SK-N-SH treated with all-trans-retinoic acid at 6 μM for 48 hours (cell line): Measurements from ENCODE around the gene SLC35G6.

ENCODE experiments used
- ATAC-seq: fragments of 200-7000 bp; cut with Tn5 transposase; 3 replicates; pipeline ENCODE4 v1.9.1; 2020; ENCODE audit warnings: mild to moderate bottlenecking, moderate library complexity
- BACH2 ChIP-seq: fragments of 250-450 bp; sonication (Bioruptor Pico); IDR thresholded peaks from 2 replicates; pipeline ENCODE4 v1.9.0; 2021; ENCODE audit warnings: mild to moderate bottlenecking, borderline replicate concordance
- CREB5 ChIP-seq: fragments of 250-450 bp; sonication (Bioruptor Pico); IDR thresholded peaks from 2 replicates; pipeline ENCODE4 v1.5.1; 2020; ENCODE audit warnings: low read depth, mild to moderate bottlenecking, moderate library complexity
- CSDC2 ChIP-seq: fragments of 250-450 bp; sonication (Bioruptor Pico); IDR thresholded peaks from 2 replicates; pipeline ENCODE4 v1.5.0; 2020; ENCODE audit warnings: mild to moderate bottlenecking, moderate library complexity
- ESRRG ChIP-seq: fragments of 250-450 bp; sonication (Bioruptor Pico); IDR thresholded peaks from 2 replicates; pipeline ENCODE4 v1.6.1; 2021; ENCODE audit warnings: mild to moderate bottlenecking
- GLIS3 ChIP-seq: fragments of 250-450 bp; sonication (Bioruptor Pico); IDR thresholded peaks from 2 replicates; pipeline ENCODE4 v1.5.0; 2020; ENCODE audit warnings: mild to moderate bottlenecking, moderate library complexity
- ISL1 ChIP-seq: fragments of 250-450 bp; sonication (Bioruptor Pico); IDR thresholded peaks from 2 replicates; pipeline ENCODE4 v2.1.2; 2022; ENCODE audit warnings: mild to moderate bottlenecking, moderate library complexity
- OSR1 ChIP-seq: fragments of 250-450 bp; sonication (Bioruptor Pico); IDR thresholded peaks from 2 replicates; pipeline ENCODE4 v1.8.0; 2022; ENCODE audit warnings: moderate library complexity, mild to moderate bottlenecking, inconsistent platforms
- POU6F1 ChIP-seq: fragments of 250-450 bp; sonication (Bioruptor Pico); IDR thresholded peaks from 2 replicates; pipeline ENCODE4 v1.8.0; 2021; ENCODE audit warnings: low read depth, mild to moderate bottlenecking, moderate library complexity, borderline replicate concordance
- PPARA ChIP-seq: fragments of 250-450 bp; sonication (Bioruptor Pico); IDR thresholded peaks from 2 replicates; pipeline ENCODE4 v1.5.0; 2020; ENCODE audit warnings: mild to moderate bottlenecking, borderline replicate concordance
- RARB ChIP-seq: fragments of 250-450 bp; sonication (Bioruptor Pico); IDR thresholded peaks from 2 replicates; pipeline ENCODE4 v1.8.0; 2021; ENCODE audit warnings: mild to moderate bottlenecking, moderate library complexity
- SNAI2 ChIP-seq: fragments of 250-450 bp; sonication (Bioruptor Pico); IDR thresholded peaks from 2 replicates; pipeline ENCODE4 v1.5.0; 2020; ENCODE audit warnings: mild to moderate bottlenecking, moderate library complexity
- TCF4 ChIP-seq: fragments of 250-450 bp; sonication (Bioruptor Pico); IDR thresholded peaks from 2 replicates; pipeline ENCODE4 v1.8.0; 2021; ENCODE audit warnings: mild to moderate bottlenecking, moderate library complexity, borderline replicate concordance
- TOX ChIP-seq: fragments of 250-450 bp; sonication (Bioruptor Pico); IDR thresholded peaks from 2 replicates; pipeline ENCODE4 v1.8.0; 2021; ENCODE audit warnings: mild to moderate bottlenecking, moderate library complexity, borderline replicate concordance
- ZC3H10 ChIP-seq: fragments of 250-450 bp; sonication (Bioruptor Pico); IDR thresholded peaks from 2 replicates; pipeline ENCODE4 v1.5.1; 2021; ENCODE audit warnings: mild to moderate bottlenecking, moderate library complexity
- ZFP3 ChIP-seq: fragments of 250-450 bp; sonication (Bioruptor Pico); IDR thresholded peaks from 2 replicates; pipeline ENCODE4 v1.5.0; 2020; ENCODE audit warnings: mild to moderate bottlenecking, moderate library complexity
- ZFP30 ChIP-seq: fragments of 450-650 bp; formaldehyde crosslinking; IDR thresholded peaks from 2 replicates; pipeline ENCODE4 v1.5.0; 2022; ENCODE audit warnings: mild to moderate bottlenecking, moderate library complexity
- ZNF70 ChIP-seq: fragments of 450-650 bp; formaldehyde crosslinking; IDR thresholded peaks from 2 replicates; pipeline ENCODE4 v1.5.0; 2020; ENCODE audit warnings: mild to moderate bottlenecking, moderate library complexity
- ZNF8 ChIP-seq: fragments of 450-650 bp; formaldehyde crosslinking; IDR thresholded peaks from 2 replicates; pipeline ENCODE4 v1.5.0; 2020; ENCODE audit warnings: mild to moderate bottlenecking, moderate library complexity
- TF ChIP-seq, protein P1 (sequence below): fragments of 250-450 bp; sonication (Bioruptor Pico); IDR thresholded peaks from 2 replicates; pipeline ENCODE4 v1.5.0; 2020; ENCODE audit warnings: mild to moderate bottlenecking, moderate library complexity
- TF ChIP-seq, protein P2 (sequence below): fragments of 250-450 bp; sonication (Bioruptor Pico); IDR thresholded peaks from 2 replicates; pipeline ENCODE4 v1.5.1; 2021; ENCODE audit warnings: mild to moderate bottlenecking, moderate library complexity
- TF ChIP-seq, protein P3 (sequence below): fragments of 250-450 bp; sonication (Bioruptor Pico); IDR thresholded peaks from 2 replicates; pipeline ENCODE4 v1.8.0; 2020; ENCODE audit warnings: mild to moderate bottlenecking, moderate library complexity, borderline replicate concordance

Gene SLC35G6

DNA sequence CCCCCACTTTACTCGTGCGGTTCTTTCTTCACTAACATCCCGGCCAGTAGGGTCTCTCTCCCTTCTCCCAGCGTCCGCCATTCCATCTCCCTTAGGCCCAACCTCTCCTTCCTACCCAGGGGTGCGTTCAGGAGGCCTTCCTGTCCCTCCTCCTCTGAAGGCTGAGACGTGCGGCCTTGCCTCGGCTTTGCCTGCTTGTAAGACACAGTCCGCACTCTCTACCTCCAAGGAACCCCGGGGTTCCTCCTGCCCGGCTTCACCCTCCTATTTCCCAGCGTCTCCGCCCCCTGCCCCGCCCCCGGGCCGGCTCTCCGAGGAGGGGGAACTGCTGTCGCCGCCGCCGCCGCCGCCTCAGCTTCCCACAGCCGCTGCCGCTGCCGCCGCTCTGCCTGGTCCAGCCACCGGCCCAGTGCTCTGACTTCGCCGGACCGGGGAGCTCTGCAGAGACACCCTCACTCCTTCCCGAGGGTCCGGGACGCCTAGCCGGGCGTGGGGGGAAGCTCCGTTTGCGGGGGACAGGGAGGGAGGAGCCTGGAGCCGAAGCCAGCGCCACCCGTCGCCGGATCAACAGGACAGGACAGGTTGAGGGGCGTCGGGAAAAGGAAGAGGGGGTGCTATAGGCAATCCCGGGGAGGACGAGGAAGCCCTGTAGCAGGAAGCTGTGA lies 43.2 kb upstream of the SLC35G6 start:
- TF ChIP-seq TCF4 (no peak), TOX (CRISPR knock-in tag) (no peak), BACH2 (CRISPR knock-in tag) (no peak), ZC3H10 (no peak), ZNF8 (CRISPR knock-in tag) (no peak), GLIS3 (CRISPR knock-in tag) (no peak), RARB (CRISPR knock-in tag) (no peak), PPARA (CRISPR knock-in tag) (no peak), SNAI2 (CRISPR knock-in tag) (no peak), POU6F1 (CRISPR knock-in tag) (no peak), OSR1 (no peak), CSDC2 (no peak), ZNF70 (CRISPR knock-in tag) (no peak), ESRRG (CRISPR knock-in tag) (no peak)
- TF ChIP-seq, protein P1, sequence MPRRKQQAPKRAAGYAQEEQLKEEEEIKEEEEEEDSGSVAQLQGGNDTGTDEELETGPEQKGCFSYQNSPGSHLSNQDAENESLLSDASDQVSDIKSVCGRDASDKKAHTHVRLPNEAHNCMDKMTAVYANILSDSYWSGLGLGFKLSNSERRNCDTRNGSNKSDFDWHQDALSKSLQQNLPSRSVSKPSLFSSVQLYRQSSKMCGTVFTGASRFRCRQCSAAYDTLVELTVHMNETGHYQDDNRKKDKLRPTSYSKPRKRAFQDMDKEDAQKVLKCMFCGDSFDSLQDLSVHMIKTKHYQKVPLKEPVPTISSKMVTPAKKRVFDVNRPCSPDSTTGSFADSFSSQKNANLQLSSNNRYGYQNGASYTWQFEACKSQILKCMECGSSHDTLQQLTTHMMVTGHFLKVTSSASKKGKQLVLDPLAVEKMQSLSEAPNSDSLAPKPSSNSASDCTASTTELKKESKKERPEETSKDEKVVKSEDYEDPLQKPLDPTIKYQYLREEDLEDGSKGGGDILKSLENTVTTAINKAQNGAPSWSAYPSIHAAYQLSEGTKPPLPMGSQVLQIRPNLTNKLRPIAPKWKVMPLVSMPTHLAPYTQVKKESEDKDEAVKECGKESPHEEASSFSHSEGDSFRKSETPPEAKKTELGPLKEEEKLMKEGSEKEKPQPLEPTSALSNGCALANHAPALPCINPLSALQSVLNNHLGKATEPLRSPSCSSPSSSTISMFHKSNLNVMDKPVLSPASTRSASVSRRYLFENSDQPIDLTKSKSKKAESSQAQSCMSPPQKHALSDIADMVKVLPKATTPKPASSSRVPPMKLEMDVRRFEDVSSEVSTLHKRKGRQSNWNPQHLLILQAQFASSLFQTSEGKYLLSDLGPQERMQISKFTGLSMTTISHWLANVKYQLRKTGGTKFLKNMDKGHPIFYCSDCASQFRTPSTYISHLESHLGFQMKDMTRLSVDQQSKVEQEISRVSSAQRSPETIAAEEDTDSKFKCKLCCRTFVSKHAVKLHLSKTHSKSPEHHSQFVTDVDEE (CRISPR knock-in tag), result no peak
- TF ChIP-seq, protein P2, sequence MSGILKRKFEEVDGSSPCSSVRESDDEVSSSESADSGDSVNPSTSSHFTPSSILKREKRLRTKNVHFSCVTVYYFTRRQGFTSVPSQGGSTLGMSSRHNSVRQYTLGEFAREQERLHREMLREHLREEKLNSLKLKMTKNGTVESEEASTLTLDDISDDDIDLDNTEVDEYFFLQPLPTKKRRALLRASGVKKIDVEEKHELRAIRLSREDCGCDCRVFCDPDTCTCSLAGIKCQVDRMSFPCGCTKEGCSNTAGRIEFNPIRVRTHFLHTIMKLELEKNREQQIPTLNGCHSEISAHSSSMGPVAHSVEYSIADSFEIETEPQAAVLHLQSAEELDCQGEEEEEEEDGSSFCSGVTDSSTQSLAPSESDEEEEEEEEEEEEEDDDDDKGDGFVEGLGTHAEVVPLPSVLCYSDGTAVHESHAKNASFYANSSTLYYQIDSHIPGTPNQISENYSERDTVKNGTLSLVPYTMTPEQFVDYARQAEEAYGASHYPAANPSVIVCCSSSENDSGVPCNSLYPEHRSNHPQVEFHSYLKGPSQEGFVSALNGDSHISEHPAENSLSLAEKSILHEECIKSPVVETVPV (CRISPR knock-in tag), result no peak
- no peak for ATAC-seq

- TF ChIP-seq ZFP30 (CRISPR knock-in tag) (no peak), CREB5 (no peak), ZFP3 (CRISPR knock-in tag) (no peak), POU6F1 (CRISPR knock-in tag) (no peak), GLIS3 (CRISPR knock-in tag) (no peak), ISL1 (CRISPR knock-in tag) (no peak)
- TF ChIP-seq, protein P1 (CRISPR knock-in tag), result no peak
- TF ChIP-seq, protein P3, sequence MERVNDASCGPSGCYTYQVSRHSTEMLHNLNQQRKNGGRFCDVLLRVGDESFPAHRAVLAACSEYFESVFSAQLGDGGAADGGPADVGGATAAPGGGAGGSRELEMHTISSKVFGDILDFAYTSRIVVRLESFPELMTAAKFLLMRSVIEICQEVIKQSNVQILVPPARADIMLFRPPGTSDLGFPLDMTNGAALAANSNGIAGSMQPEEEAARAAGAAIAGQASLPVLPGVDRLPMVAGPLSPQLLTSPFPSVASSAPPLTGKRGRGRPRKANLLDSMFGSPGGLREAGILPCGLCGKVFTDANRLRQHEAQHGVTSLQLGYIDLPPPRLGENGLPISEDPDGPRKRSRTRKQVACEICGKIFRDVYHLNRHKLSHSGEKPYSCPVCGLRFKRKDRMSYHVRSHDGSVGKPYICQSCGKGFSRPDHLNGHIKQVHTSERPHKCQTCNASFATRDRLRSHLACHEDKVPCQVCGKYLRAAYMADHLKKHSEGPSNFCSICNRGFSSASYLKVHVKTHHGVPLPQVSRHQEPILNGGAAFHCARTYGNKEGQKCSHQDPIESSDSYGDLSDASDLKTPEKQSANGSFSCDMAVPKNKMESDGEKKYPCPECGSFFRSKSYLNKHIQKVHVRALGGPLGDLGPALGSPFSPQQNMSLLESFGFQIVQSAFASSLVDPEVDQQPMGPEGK (CRISPR knock-in tag), result no peak
- ATAC-seq, result no peak
Measured at GRCh38 chr17:7438656-7439460, 42.4 kb upstream of the SLC35G6 start.
